Epithelial cell of proximal tubule (primary cell): ENCODE results near the gene PXDN. TPM values are rescaled to one million over a fixed set of nuclear protein-coding genes. Genes with fewer than 3 reads are reported as not detected.

ENCODE experiments used
- DNase-seq: peaks from one replicate; pipeline ENCODE4 v3.0.0-alpha.2; 2011; ENCODE audit warnings: low read depth
- H3K4me3 ChIP-seq: 2 replicates; pipeline ENCODE4 v1.5.1; 2011; ENCODE audit warnings: low read depth, mild to moderate bottlenecking, low read length
- CTCF ChIP-seq: conservative IDR thresholded peaks from 2 replicates; pipeline ENCODE4 v1.5.1; 2012; ENCODE audit warnings: low read depth, mild to moderate bottlenecking, low read length
- total RNA-seq: library from RNA; depleted of rRNA; stranded (reverse); fragments of >200 nt; gene quantifications from 2 replicates; pipeline ENCODE4 v1.2.3, GENCODE V29; 2015

PXDN gene
- total RNA-seq, 1 donor from 2014 or later: 197 TPM

- H3K4me3 ChIP-seq: no peak overlapping the region
- TF ChIP-seq CTCF: peak; percentile 34
- no peak for DNase-seq
Measured at GRCh38 chr2:1613731-1614354, 130.5 kb downstream of the PXDN start.

GRCh38 chr2:1613078-1613445 is 131.3 kb downstream of the PXDN start:
- no peak overlapping the region for H3K4me3 ChIP-seq
- DNase-seq: no peak
- TF ChIP-seq CTCF: no peak

- no peak for TF ChIP-seq CTCF
- H3K4me3 ChIP-seq: no peak overlapping the region
- DNase-seq: no peak
Measured at GRCh38 chr2:1612391-1613077, 131.8 kb downstream of the PXDN start.

GRCh38 chr2:1611886-1612285 is 132.4 kb downstream of the PXDN start:
- no peak overlapping the region for H3K4me3 ChIP-seq
- TF ChIP-seq CTCF: no peak
- no peak for DNase-seq

GRCh38 chr2:1610096-1610485 is 134.2 kb downstream of the PXDN start:
- TF ChIP-seq CTCF: no peak
- no peak overlapping the region for H3K4me3 ChIP-seq
- no peak for DNase-seq

GRCh38 chr2:1609485-1610095 is 134.7 kb downstream of the PXDN start:
- DNase-seq: no peak
- no peak for TF ChIP-seq CTCF
- H3K4me3 ChIP-seq: no peak overlapping the region
